CD4-positive, CD25-positive, alpha-beta regulatory T cell (primary cell): ENCODE data around the gene ZNF683. TPM values are rescaled to one million over a fixed set of nuclear protein-coding genes. Genes with fewer than 3 reads are reported as not detected.
"Not testable (repeated sequence)": the region's sequence is repeated elsewhere in the genome, so short reads cannot be mapped to it uniquely, and the experiment has no call there.

ENCODE experiments used
- ATAC-seq, 2 donors: fragments of 150-1000 bp; cut with Tn5 transposase; one replicate each; pipeline ENCODE4 v1.10.0; 2021; ENCODE audit warnings: low read depth in 2 of 2, moderate number of reproducible peaks in 2 of 2, moderate library complexity in 1 of 2
- DNase-seq, 3 donors: peaks; one replicate each; pipeline versions ENCODE4 v3.0.0 to v3.0.0-alpha.2; 2012 to 2022; ENCODE audit warnings: mixed read lengths in 1 of 3
- H3K27ac ChIP-seq: one replicate; pipeline ENCODE4 v1.7.0; 2013; ENCODE audit warnings: mild to moderate bottlenecking, low read length; ENCODE audit not compliant: insufficient read depth, poor library complexity, severe bottlenecking
- H3K27me3 ChIP-seq: one replicate; pipeline ENCODE4 v1.7.0; 2013; ENCODE audit warnings: low read length; ENCODE audit not compliant: control insufficient read depth, insufficient read depth
- H3K36me3 ChIP-seq: one replicate; pipeline ENCODE4 v1.7.0; 2013; ENCODE audit warnings: mild to moderate bottlenecking, low read length, moderate library complexity; ENCODE audit not compliant: control insufficient read depth, insufficient read depth
- H3K4me1 ChIP-seq: 2 replicates; pipeline ENCODE4 v1.7.0; 2013; ENCODE audit warnings: mild to moderate bottlenecking, low read length; ENCODE audit not compliant: insufficient read depth, control insufficient read depth, poor library complexity, severe bottlenecking
- H3K4me3 ChIP-seq: one replicate; pipeline ENCODE4 v1.7.0; 2013; ENCODE audit warnings: low read depth, mild to moderate bottlenecking, low read length, moderate library complexity
- H3K9me3 ChIP-seq, 2 experiments: 1 replicate in 1 of 2; 2 replicates in 1 of 2; pipeline ENCODE4 v1.7.0; 2013; ENCODE audit warnings: low read length in 2 of 2, mild to moderate bottlenecking in 1 of 2, moderate library complexity in 1 of 2; ENCODE audit not compliant: control insufficient read depth in 2 of 2
- H3K27ac Mint-ChIP-seq, 3 donors: one replicate each; pipeline ENCODE4 v1.8.0; 2020 to 2022; ENCODE audit warnings: mild to moderate bottlenecking in 3 of 3, mixed read lengths in 3 of 3, moderate library complexity in 2 of 3
- H3K27me3 Mint-ChIP-seq: one replicate; pipeline ENCODE4 v1.8.0; 2022; ENCODE audit warnings: mild to moderate bottlenecking, mixed read lengths
- H3K36me3 Mint-ChIP-seq: one replicate; pipeline ENCODE4 v1.8.0; 2020; ENCODE audit warnings: mixed read lengths
- H3K4me1 Mint-ChIP-seq, 4 donors: one replicate each; pipeline ENCODE4 v1.8.0; 2020 to 2022; ENCODE audit warnings: mixed read lengths in 4 of 4, mild to moderate bottlenecking in 1 of 4
- H3K4me3 Mint-ChIP-seq, 4 donors: one replicate each; pipeline ENCODE4 v1.8.0; 2020 to 2022; ENCODE audit warnings: mild to moderate bottlenecking in 4 of 4, mixed read lengths in 4 of 4, moderate library complexity in 3 of 4
- H3K9me3 Mint-ChIP-seq, 7 donors: one replicate each; pipeline ENCODE4 v1.8.0; 2020 to 2022; ENCODE audit warnings: mixed read lengths in 7 of 7, mild to moderate bottlenecking in 3 of 7, moderate library complexity in 2 of 7
- polyA plus RNA-seq, 4 donors: library from polyadenylated mRNA; unstranded; fragments of 300-500 nt; fragmentation: Illumina TruSeq; gene quantifications; one replicate each; pipeline ENCODE4 v1.2.3, GENCODE V29; 2021
- total RNA-seq: library from RNA; stranded (reverse); gene quantifications from one replicate; pipeline ENCODE4 v1.2.3, GENCODE V29; 2022

Gene ZNF683
- total and polyA plus RNA-seq, 5 donors from 2014 or later: 0.25 to 0.55 TPM; not detected in 3

- Mint-ChIP-seq H3K4me3 (no peak overlapping the region), H3K27ac (no peak overlapping the region), H3K9me3 (peaks cover 0 to 4% (median 0%) of the 10 kb centered on the region in 7 donors), H3K4me1 (peaks cover 3 to 6% (median 4%) of the 10 kb centered on the region in 4 donors), H3K27me3 (peaks cover 23% of the 10 kb centered on the region), H3K36me3 (no peaks in the 10 kb centered on the region)
- H3K4me3 ChIP-seq: no peak overlapping the region
- H3K4me1 ChIP-seq: no peaks in the 10 kb centered on the region
- peaks cover 2% of the 10 kb centered on the region for H3K27me3 ChIP-seq
- no peaks in the 10 kb centered on the region for H3K36me3 ChIP-seq
- DNase-seq (no peak), ATAC-seq (no peak)
- no peak overlapping the region for H3K27ac ChIP-seq
- no peaks in the 10 kb centered on the region for H3K9me3 ChIP-seq
Observed at GRCh38 chr1:26399034-26399433, 26.5 kb upstream of the ZNF683 start.

GRCh38 chr1:26395754-26396153 lies 23.2 kb upstream of the ZNF683 start:
- no peaks in the 10 kb centered on the region for H3K36me3 Mint-ChIP-seq
- peak overlapping the region in 1 of 3 donors; percentile 54 for H3K27ac Mint-ChIP-seq
- H3K4me1 Mint-ChIP-seq: peaks cover 4 to 16% (median 13%) of the 10 kb centered on the region in 4 donors
- no peak overlapping the region for H3K4me3 Mint-ChIP-seq
- H3K27me3 Mint-ChIP-seq: peaks cover 5% of the 10 kb centered on the region
- H3K4me1 ChIP-seq: peaks cover 4% of the 10 kb centered on the region
- no peaks in the 10 kb centered on the region for H3K36me3 ChIP-seq
- no peak overlapping the region for H3K4me3 ChIP-seq
- H3K27ac ChIP-seq: no peak overlapping the region
- H3K9me3 Mint-ChIP-seq: no peaks in the 10 kb centered on the region
- no peak for ATAC-seq
- H3K27me3 ChIP-seq: no peaks in the 10 kb centered on the region
- DNase-seq: no peak
- H3K9me3 ChIP-seq: no peaks in the 10 kb centered on the region

- DNase-seq (peak in 2 of 3 donors; percentile 57 to 76), ATAC-seq (peak; percentile 62 to 68)
- H3K9me3 Mint-ChIP-seq: no peaks in the 10 kb centered on the region
- Histone ChIP-seq H3K4me1 (peaks cover 11% of the 10 kb centered on the region), H3K9me3 (no peaks in the 10 kb centered on the region), H3K36me3 (no peaks in the 10 kb centered on the region), H3K27ac (no peak overlapping the region), H3K27me3 (no peaks in the 10 kb centered on the region), H3K4me3 (no peak overlapping the region)
- H3K27ac Mint-ChIP-seq: peak overlapping the region in 1 of 3 donors; percentile 2
- peaks cover 4 to 38% (median 13%) of the 10 kb centered on the region in 4 donors for H3K4me1 Mint-ChIP-seq
- peak overlapping the region in 1 of 4 donors; percentile 24 for H3K4me3 Mint-ChIP-seq
- peaks cover 7% of the 10 kb centered on the region for H3K27me3 Mint-ChIP-seq
- no peaks in the 10 kb centered on the region for H3K36me3 Mint-ChIP-seq
Observed at GRCh38 chr1:26391450-26391849, 18.9 kb upstream of the ZNF683 start.

GRCh38 chr1:26389604-26390247 lies 17.2 kb upstream of the ZNF683 start:
- H3K27me3 Mint-ChIP-seq: peaks cover 4% of the 10 kb centered on the region
- H3K9me3 ChIP-seq: no peaks in the 10 kb centered on the region
- no peak overlapping the region for H3K4me3 ChIP-seq
- DNase-seq (no peak), ATAC-seq (no peak)
- H3K27me3 ChIP-seq: no peaks in the 10 kb centered on the region
- no peaks in the 10 kb centered on the region for H3K36me3 Mint-ChIP-seq
- no peak overlapping the region for H3K4me3 Mint-ChIP-seq
- no peak overlapping the region for H3K27ac Mint-ChIP-seq
- H3K27ac ChIP-seq: no peak overlapping the region
- peaks cover 25% of the 10 kb centered on the region for H3K4me1 ChIP-seq
- peaks cover 9 to 48% (median 20%) of the 10 kb centered on the region in 4 donors for H3K4me1 Mint-ChIP-seq
- no peaks in the 10 kb centered on the region for H3K9me3 Mint-ChIP-seq
- no peaks in the 10 kb centered on the region for H3K36me3 ChIP-seq

GRCh38 chr1:26388791-26389445 lies 16.4 kb upstream of the ZNF683 start:
- peaks cover 4% of the 10 kb centered on the region for H3K27me3 Mint-ChIP-seq
- no peaks in the 10 kb centered on the region for H3K9me3 ChIP-seq
- H3K27ac ChIP-seq: no peak overlapping the region
- H3K36me3 ChIP-seq: no peaks in the 10 kb centered on the region
- no peak for ATAC-seq
- H3K9me3 Mint-ChIP-seq: no peaks in the 10 kb centered on the region
- no peak for DNase-seq
- no peaks in the 10 kb centered on the region for H3K27me3 ChIP-seq
- no peaks in the 10 kb centered on the region for H3K36me3 Mint-ChIP-seq
- peaks cover 32% of the 10 kb centered on the region for H3K4me1 ChIP-seq
- peak overlapping the region in 2 of 3 donors; percentile 46 to 77 for H3K27ac Mint-ChIP-seq
- H3K4me3 ChIP-seq: no peak overlapping the region
- peaks cover 13 to 55% (median 25%) of the 10 kb centered on the region in 4 donors for H3K4me1 Mint-ChIP-seq
- no peak overlapping the region for H3K4me3 Mint-ChIP-seq

- peaks cover 14 to 59% (median 26%) of the 10 kb centered on the region in 4 donors for H3K4me1 Mint-ChIP-seq
Observed at GRCh38 chr1:26387447-26387846, 14.9 kb upstream of the ZNF683 start.

GRCh38 chr1:26385063-26385462 lies 12.5 kb upstream of the ZNF683 start:
- peak overlapping the region; percentile 47 to 75 (median 62) for H3K4me3 Mint-ChIP-seq
- not testable (repeated sequence) for H3K27me3 Mint-ChIP-seq, H3K27me3 ChIP-seq, ATAC-seq, H3K4me3 ChIP-seq, H3K9me3 Mint-ChIP-seq, H3K9me3 ChIP-seq, H3K27ac Mint-ChIP-seq, H3K36me3 ChIP-seq, H3K27ac ChIP-seq, DNase-seq, H3K36me3 Mint-ChIP-seq
- peaks cover 11 to 54% (median 19%) of the 10 kb centered on the region in 4 donors for H3K4me1 Mint-ChIP-seq
- peaks cover 31% of the 10 kb centered on the region for H3K4me1 ChIP-seq

More at GRCh38 chr1:26387447-26387846, 14.9 kb upstream of the ZNF683 start:
- no peaks in the 10 kb centered on the region for H3K36me3 ChIP-seq
- H3K36me3 Mint-ChIP-seq: no peaks in the 10 kb centered on the region
- no peak overlapping the region for H3K4me3 ChIP-seq
- no peaks in the 10 kb centered on the region for H3K9me3 ChIP-seq
- H3K27ac ChIP-seq: no peak overlapping the region
- DNase-seq (no peak), ATAC-seq (no peak)
- H3K27ac Mint-ChIP-seq: no peak overlapping the region
- peaks cover 4% of the 10 kb centered on the region for H3K27me3 Mint-ChIP-seq
- H3K27me3 ChIP-seq: no peaks in the 10 kb centered on the region
- H3K4me3 Mint-ChIP-seq: no peak overlapping the region
- no peaks in the 10 kb centered on the region for H3K9me3 Mint-ChIP-seq
- H3K4me1 ChIP-seq: peaks cover 35% of the 10 kb centered on the region
